CD4-positive, alpha-beta T cell treated with Interferon alpha-2 for 1 hour (primary cell): Measurements from ENCODE around the gene PAFAH2.
A peak's percentile ranks its signal among the peaks of the same experiment; 100 is the strongest.

Source experiments
- DNase-seq, 2 donors: peaks; one replicate each; pipeline ENCODE4 v3.0.0-alpha.2; 2020 to 2022

The PAFAH2 gene

GRCh38 chr1:25997828-25998761 is at the start of gene PAFAH2:
Gene PAFAH2, minus strand, starts transcription at chr1:25998063. Its CDS starts 7,247 bp downstream, at chr1:25990816.
- peak; percentile 98 to 99 for DNase-seq

- no peak for DNase-seq
These were observed 49.5 kb upstream of the PAFAH2 start for GRCh38 chr1:26047278-26047874.

- no peak for DNase-seq
These were observed 48.6 kb upstream of the PAFAH2 start for GRCh38 chr1:26046246-26047095.

GRCh38 chr1:26045722-26046245 is 47.9 kb upstream of the PAFAH2 start, which contains the start of gene SLC30A2:
Gene SLC30A2, minus strand, starts transcription at chr1:26046118. Its CDS starts 222 bp downstream, at chr1:26045896.
- DNase-seq = no peak

GRCh38 chr1:26044971-26045721 is 47.3 kb upstream of the PAFAH2 start:
- no peak for DNase-seq

- DNase-seq = no peak
These were observed 46.6 kb upstream of the PAFAH2 start for GRCh38 chr1:26044414-26044813.

- no peak for DNase-seq
These were observed 45.9 kb upstream of the PAFAH2 start for GRCh38 chr1:26043765-26044164.

GRCh38 chr1:26041978-26042377 is 44.1 kb upstream of the PAFAH2 start:
- DNase-seq = no peak

GRCh38 chr1:26041401-26041800 is 43.5 kb upstream of the PAFAH2 start:
- no peak for DNase-seq

GRCh38 chr1:26038904-26039303 is 41.0 kb upstream of the PAFAH2 start:
- no peak for DNase-seq

- no peak for DNase-seq
These were observed 40.6 kb upstream of the PAFAH2 start for GRCh38 chr1:26038477-26038876.

- DNase-seq = no peak
These were observed 40.0 kb upstream of the PAFAH2 start for GRCh38 chr1:26037904-26038303.

GRCh38 chr1:26036756-26037281 is 39.0 kb upstream of the PAFAH2 start:
- DNase-seq = no peak

GRCh38 chr1:26035959-26036755 is 38.3 kb upstream of the PAFAH2 start:
- peak; percentile 66 to 80 for DNase-seq

- DNase-seq = peak; percentile 94
These were observed 37.5 kb upstream of the PAFAH2 start for GRCh38 chr1:26035203-26035958.

- DNase-seq = no peak
These were observed 36.8 kb upstream of the PAFAH2 start for GRCh38 chr1:26034504-26035202.

GRCh38 chr1:26032656-26033357 is 34.9 kb upstream of the PAFAH2 start:
- DNase-seq = no peak

- DNase-seq = no peak
These were observed 33.9 kb upstream of the PAFAH2 start for GRCh38 chr1:26031611-26032220.
